Endodermal cell (in vitro differentiated cells): Measurements from ENCODE around the gene DMGDH. TPM values are rescaled to one million over a fixed set of nuclear protein-coding genes. Genes with fewer than 3 reads are reported as not detected.

Experiments
- DNase-seq: peaks from one replicate; pipeline ENCODE4 v3.0.0-alpha.2; 2017
- H3K27ac ChIP-seq: 2 replicates; pipeline ENCODE4 v1.5.1; 2013; ENCODE audit warnings: mild to moderate bottlenecking, low read depth, low read length, moderate library complexity
- H3K27me3 ChIP-seq: 2 replicates; pipeline ENCODE4 v1.6.1; 2013; ENCODE audit warnings: mild to moderate bottlenecking, low read length, moderate library complexity; ENCODE audit not compliant: insufficient read depth, control insufficient read depth, poor library complexity, severe bottlenecking
- H3K36me3 ChIP-seq: 2 replicates; pipeline ENCODE4 v1.7.0; 2013; ENCODE audit warnings: mild to moderate bottlenecking, low read length, moderate library complexity; ENCODE audit not compliant: control insufficient read depth, insufficient read depth
- H3K4me1 ChIP-seq: one replicate; pipeline ENCODE4 v1.7.0; 2013; ENCODE audit warnings: low read length; ENCODE audit not compliant: control insufficient read depth, insufficient read depth
- H3K4me3 ChIP-seq: 2 replicates; pipeline ENCODE4 v1.5.1; 2013; ENCODE audit warnings: mild to moderate bottlenecking, low read length, moderate library complexity
- H3K9ac ChIP-seq: 2 replicates; pipeline ENCODE4 v1.6.1; 2013; ENCODE audit warnings: mild to moderate bottlenecking, low read length, moderate library complexity; ENCODE audit not compliant: poor library complexity, severe bottlenecking; ENCODE audit errors: extremely low read depth
- H3K9me3 ChIP-seq: 2 replicates; pipeline ENCODE4 v1.6.1; 2013; ENCODE audit warnings: mild to moderate bottlenecking, low read length, moderate library complexity; ENCODE audit not compliant: control insufficient read depth
- H3K27ac Mint-ChIP-seq: 2 replicates; pipeline ENCODE4 v1.8.0; 2020; ENCODE audit warnings: mixed read lengths
- H3K27me3 Mint-ChIP-seq: 2 replicates; pipeline ENCODE4 v1.8.0; 2021; ENCODE audit warnings: mild to moderate bottlenecking, mixed read lengths; ENCODE audit not compliant: insufficient read depth
- H3K36me3 Mint-ChIP-seq: 2 replicates; pipeline ENCODE4 v1.8.0; 2020; ENCODE audit warnings: low read depth, mixed read lengths
- H3K4me1 Mint-ChIP-seq: 2 replicates; pipeline ENCODE4 v1.8.0; 2020; ENCODE audit warnings: mixed read lengths
- H3K4me3 Mint-ChIP-seq: 2 replicates; pipeline ENCODE4 v1.8.0; 2020; ENCODE audit warnings: mild to moderate bottlenecking, moderate library complexity, mixed read lengths
- H3K9me3 Mint-ChIP-seq: 2 replicates; pipeline ENCODE4 v1.8.0; 2020; ENCODE audit warnings: mild to moderate bottlenecking, mixed read lengths
- WGBS, 2 experiments: methylation state at CpG; one replicate each; pipeline versions ENCODE4 v1.1.5 to v1.1.7; 2013; ENCODE audit warnings: missing lambda C conversion rate in 2 of 2, mixed read lengths in 1 of 2; ENCODE audit not compliant: insufficient coverage in 1 of 2, insufficient read length in 1 of 2; 5-methylcytosine and 5-hydroxymethylcytosine counted together
- total RNA-seq, 2 donors: library from RNA; stranded (reverse); fragmentation: NEBNext Ultra II Directional in 1 of 2; extraction: Animal tissue kit (Norgen Biotek cat#: 25700) in 1 of 2; gene quantifications; 2 replicates in 1 of 2; 3 replicates in 1 of 2; pipeline ENCODE4 v1.2.1, GENCODE V29; 2021
- TF ChIP-seq, protein P1 (sequence below): fragments of 200-600 bp; sonication (generic); conservative IDR thresholded peaks from 2 replicates; pipeline ENCODE4 v1.5.0; 2021; ENCODE audit warnings: antibody characterized with exemption, mild to moderate bottlenecking

DMGDH gene
- total RNA-seq, 2 donors from 2014 or later: 0.73 to 4.7 TPM

DNA sequence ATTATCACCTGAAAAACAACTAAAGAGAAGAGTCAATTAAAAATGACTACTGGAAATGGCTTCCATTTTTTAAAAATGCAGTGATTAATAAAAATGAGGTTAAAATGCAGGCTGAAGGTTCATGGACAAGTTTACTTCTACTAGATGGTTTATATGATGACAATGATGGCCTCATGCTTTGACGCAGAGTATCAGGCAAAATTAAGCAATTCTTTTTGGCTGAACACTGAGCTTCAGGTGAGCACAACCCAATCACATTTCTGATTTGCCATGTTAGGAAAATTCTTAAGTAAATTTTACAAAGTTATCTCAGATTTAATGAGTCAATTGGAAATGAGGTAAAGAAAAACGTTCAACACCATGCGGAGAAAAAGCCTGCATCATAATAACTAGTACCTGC is 22.3 kb downstream of the DMGDH start:
- no peaks in the 10 kb centered on the region for H3K36me3 Mint-ChIP-seq
- H3K36me3 ChIP-seq: no peaks in the 10 kb centered on the region
- H3K27ac ChIP-seq: no peak overlapping the region
- peaks cover 6% of the 10 kb centered on the region for H3K9me3 ChIP-seq
- H3K27me3 ChIP-seq: no peaks in the 10 kb centered on the region
- TF ChIP-seq, protein P1, sequence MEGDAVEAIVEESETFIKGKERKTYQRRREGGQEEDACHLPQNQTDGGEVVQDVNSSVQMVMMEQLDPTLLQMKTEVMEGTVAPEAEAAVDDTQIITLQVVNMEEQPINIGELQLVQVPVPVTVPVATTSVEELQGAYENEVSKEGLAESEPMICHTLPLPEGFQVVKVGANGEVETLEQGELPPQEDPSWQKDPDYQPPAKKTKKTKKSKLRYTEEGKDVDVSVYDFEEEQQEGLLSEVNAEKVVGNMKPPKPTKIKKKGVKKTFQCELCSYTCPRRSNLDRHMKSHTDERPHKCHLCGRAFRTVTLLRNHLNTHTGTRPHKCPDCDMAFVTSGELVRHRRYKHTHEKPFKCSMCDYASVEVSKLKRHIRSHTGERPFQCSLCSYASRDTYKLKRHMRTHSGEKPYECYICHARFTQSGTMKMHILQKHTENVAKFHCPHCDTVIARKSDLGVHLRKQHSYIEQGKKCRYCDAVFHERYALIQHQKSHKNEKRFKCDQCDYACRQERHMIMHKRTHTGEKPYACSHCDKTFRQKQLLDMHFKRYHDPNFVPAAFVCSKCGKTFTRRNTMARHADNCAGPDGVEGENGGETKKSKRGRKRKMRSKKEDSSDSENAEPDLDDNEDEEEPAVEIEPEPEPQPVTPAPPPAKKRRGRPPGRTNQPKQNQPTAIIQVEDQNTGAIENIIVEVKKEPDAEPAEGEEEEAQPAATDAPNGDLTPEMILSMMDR: no peak
- DNase-seq: no peak
- no peaks in the 10 kb centered on the region for H3K9me3 Mint-ChIP-seq
- H3K27ac Mint-ChIP-seq: no peak overlapping the region
- no peak overlapping the region for H3K4me3 ChIP-seq
- H3K4me3 Mint-ChIP-seq: no peak overlapping the region
- no peaks in the 10 kb centered on the region for H3K27me3 Mint-ChIP-seq
- peaks cover 3% of the 10 kb centered on the region for H3K4me1 ChIP-seq
- 82 to 89% methylated on average over 2 to 3 of the region's 3 CpGs for WGBS, 2 experiments
- peaks cover 9% of the 10 kb centered on the region for H3K4me1 Mint-ChIP-seq
- H3K9ac ChIP-seq: no peak overlapping the region

DNA sequence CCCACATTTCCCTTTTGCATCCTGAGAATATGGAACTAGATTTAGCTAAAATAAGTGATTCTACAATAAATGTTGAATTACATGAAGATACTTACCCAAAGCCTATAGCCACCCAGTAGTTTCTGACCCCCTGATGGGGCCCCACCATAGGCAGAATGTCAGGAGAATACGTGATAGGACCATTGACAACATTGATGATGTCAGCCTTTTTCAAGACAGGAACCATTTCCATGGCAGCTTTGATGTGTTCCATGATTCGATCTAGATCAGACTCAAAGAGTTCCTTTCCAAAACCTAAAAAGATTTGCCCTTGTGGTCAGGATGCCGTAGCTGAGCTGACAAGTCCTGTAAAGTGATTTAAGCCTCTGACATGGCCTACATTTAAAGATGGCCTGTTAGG is 27.3 kb downstream of the DMGDH start:
- DNase-seq: no peak
- no peaks in the 10 kb centered on the region for H3K9me3 ChIP-seq
- no peaks in the 10 kb centered on the region for H3K36me3 Mint-ChIP-seq
- H3K9me3 Mint-ChIP-seq: no peaks in the 10 kb centered on the region
- no peaks in the 10 kb centered on the region for H3K36me3 ChIP-seq
- 87 to 93% methylated on average over 3 of the region's 3 CpGs for WGBS, 2 experiments
- no peak overlapping the region for H3K4me3 Mint-ChIP-seq
- H3K27ac ChIP-seq: no peak overlapping the region
- H3K27ac Mint-ChIP-seq: no peak overlapping the region
- TF ChIP-seq, protein P1: no peak
- no peaks in the 10 kb centered on the region for H3K4me1 ChIP-seq
- H3K9ac ChIP-seq: no peak overlapping the region
- H3K4me3 ChIP-seq: no peak overlapping the region
- no peaks in the 10 kb centered on the region for H3K27me3 Mint-ChIP-seq
- H3K27me3 ChIP-seq: no peaks in the 10 kb centered on the region
- no peaks in the 10 kb centered on the region for H3K4me1 Mint-ChIP-seq

DNA sequence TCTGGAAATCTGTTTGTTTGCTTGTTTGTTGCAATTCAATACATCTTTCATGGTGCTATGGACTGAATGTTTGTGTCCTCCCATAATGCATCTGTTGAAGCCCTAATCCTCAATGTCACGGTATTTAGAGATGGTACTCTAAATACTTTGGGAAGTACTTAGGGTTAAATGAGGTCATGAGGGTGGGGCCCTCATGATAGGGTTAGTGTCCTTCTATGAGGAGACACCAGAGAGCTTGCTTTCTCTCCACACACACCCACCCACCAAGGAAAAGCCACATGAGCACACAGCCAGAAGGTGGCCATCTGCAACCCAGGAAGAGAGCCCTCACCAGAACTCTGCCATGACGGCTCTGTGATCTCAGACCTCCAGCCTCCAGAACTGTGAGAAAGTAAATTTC is 32.7 kb downstream of the DMGDH start:
- H3K9me3 ChIP-seq: no peaks in the 10 kb centered on the region
- no peaks in the 10 kb centered on the region for H3K27me3 ChIP-seq
- no peaks in the 10 kb centered on the region for H3K36me3 Mint-ChIP-seq

More for the DNA sequence above, 32.7 kb downstream of the DMGDH start:
- TF ChIP-seq, protein P1: no peak
- no peak overlapping the region for H3K27ac ChIP-seq
- Mint-ChIP-seq H3K27ac (no peak overlapping the region), H3K4me3 (no peak overlapping the region), H3K27me3 (no peaks in the 10 kb centered on the region), H3K9me3 (peaks cover 2% of the 10 kb centered on the region), H3K4me1 (no peaks in the 10 kb centered on the region)
- no peaks in the 10 kb centered on the region for H3K36me3 ChIP-seq
- no peaks in the 10 kb centered on the region for H3K4me1 ChIP-seq
- H3K4me3 ChIP-seq: no peak overlapping the region
- 94 to 100% methylated on average over 2 of the region's 2 CpGs for WGBS, 2 experiments
- H3K9ac ChIP-seq: no peak overlapping the region
- no peak for DNase-seq
